Measurements from ENCODE around the gene SUPT4H1.
"Not testable (repeated sequence)": the region's sequence is repeated elsewhere in the genome, so short reads cannot be mapped to it uniquely, and the experiment has no call there.

The SUPT4H1 gene

GRCh38 chr17:58363457-58364185, 11.6 kb upstream of the SUPT4H1 start:
- DNase-seq (ENCODE audit: low spot score) = no peak

DNA sequence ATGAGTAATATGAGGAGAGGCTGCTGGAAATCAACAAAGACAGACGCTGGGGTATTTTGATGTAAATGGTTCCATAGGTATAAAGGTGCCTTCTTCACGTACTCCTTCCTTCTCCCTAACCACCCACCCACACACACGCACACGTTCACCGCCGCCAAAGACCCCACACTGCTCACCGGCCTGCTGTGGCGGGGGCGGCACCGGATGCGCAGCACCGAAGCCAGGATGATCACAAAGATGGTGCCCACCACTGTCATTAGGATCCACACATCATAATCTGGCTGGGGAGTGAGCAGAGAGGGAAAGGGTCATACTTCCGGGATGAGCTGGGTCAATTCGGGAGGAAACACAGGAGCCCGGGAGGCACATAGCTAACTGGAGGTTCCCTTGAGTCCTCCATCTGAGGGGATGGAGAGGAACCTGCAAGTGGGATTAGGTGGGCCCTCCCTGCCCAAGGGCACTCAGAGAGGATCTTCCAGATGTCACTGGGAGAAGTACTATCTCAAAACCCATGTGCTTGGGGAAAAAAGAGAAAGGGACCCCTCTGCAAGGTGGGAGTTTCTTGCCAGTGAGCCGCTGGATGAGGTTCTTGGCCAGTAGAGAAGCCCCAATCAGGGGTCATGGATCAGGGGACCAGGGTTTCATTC, 10.5 kb upstream of the SUPT4H1 start:
- no peak for DNase-seq (ENCODE audit: low spot score)

DNA sequence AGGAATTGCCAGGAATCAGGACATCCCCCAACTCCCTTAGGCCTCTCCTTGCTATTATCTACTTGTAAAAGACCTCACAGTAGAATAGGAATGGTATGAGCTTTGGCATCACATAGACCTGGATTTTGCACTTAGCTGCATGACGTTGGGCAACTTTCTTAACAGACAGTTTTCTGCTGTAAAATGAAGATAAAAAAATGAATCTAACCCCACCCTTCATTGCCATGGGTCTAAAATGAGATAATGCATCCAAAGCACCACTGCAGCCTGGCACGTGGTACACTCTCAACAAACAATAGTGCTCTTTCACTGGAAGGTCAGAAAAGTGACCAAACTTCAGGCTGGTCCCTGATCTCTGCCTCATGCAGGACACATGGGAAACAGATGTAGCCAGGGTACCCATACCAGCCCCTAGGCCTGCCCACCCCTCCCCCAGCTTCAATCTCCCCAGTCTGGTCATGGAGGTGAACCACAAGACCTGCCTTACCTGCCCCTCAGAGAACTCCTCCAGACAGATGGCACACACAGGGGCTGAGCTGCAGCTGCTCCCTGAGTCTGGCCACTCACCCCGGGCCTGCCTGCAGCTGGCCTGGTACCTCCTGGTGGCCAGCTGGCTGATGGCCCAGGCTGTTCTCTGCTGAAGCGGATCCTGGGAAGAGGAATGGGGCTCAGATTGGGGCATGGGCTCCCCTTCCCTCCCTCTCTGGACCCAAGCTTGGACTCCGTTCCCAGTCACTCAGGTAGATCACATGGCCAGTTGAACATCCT, 8.5 kb upstream of the SUPT4H1 start:
- no peak for DNase-seq (ENCODE audit: low spot score)

- DNase-seq (ENCODE audit: low spot score) = no peak
Observed at GRCh38 chr17:58358408-58359172, 6.6 kb upstream of the SUPT4H1 start.

GRCh38 chr17:58357312-58358297, 5.6 kb upstream of the SUPT4H1 start:
- no peak for DNase-seq (ENCODE audit: low spot score)

DNA sequence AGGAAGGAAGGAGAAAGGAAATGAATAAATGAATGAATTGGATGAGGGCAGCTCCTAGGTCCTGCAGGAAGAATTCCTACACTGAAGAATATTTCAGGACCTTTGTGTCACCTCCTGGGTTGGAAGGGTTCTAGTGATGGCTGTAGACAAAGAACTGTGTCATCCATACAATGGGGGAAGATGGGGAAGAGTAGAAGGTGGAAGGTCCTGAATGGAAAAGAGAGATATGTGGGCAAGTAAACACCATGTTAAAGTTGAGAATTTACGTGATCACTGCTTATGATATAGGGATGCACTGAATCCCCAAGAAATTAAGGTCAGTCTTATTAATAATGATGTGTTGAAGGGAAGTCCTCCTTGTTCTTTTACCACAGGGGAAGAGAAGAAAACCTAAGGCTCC, 4.2 kb upstream of the SUPT4H1 start:
- DNase-seq (ENCODE audit: low spot score) = no peak

GRCh38 chr17:58354541-58355216, 2.7 kb upstream of the SUPT4H1 start:
- DNase-seq (ENCODE audit: low spot score) = no peak

DNA sequence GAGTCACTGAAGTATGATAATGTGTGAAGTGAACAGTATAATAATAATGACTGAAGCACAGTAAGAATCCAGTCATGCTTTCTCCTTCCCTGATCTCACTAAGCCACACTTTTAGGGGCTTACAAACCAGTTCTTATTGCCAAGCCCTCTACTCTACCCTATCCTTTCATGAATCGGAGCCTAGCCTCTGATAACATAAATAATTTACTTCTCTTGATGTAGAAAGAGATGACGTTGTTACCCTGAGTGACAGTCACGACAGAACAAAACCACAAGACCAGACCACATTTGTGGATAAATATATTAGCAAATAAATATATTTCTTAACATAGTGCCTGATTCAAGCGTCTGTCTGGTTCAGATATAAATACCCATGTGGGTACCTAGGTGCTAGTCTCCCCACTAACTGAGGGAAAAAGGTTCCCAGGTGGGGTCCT, 1.4 kb upstream of the SUPT4H1 start:
- DNase-seq (ENCODE audit: low spot score) = no peak

- DNase-seq (ENCODE audit: low spot score) = no peak
Observed at GRCh38 chr17:58352596-58353388, 791 bp upstream of the SUPT4H1 start.

- DNase-seq (ENCODE audit: low spot score) = no peak
Observed at GRCh38 chr17:58351182-58351581, 819 bp downstream of the SUPT4H1 start.

- no peak for DNase-seq (ENCODE audit: low spot score)
Observed at GRCh38 chr17:58348038-58348437, 4.0 kb downstream of the SUPT4H1 start.

- no peak for DNase-seq (ENCODE audit: low spot score)
Observed at GRCh38 chr17:58345500-58345899, 6.5 kb downstream of the SUPT4H1 start.

- no peak for DNase-seq (ENCODE audit: low spot score)
Observed at GRCh38 chr17:58344791-58345157, 7.2 kb downstream of the SUPT4H1 start.

DNA sequence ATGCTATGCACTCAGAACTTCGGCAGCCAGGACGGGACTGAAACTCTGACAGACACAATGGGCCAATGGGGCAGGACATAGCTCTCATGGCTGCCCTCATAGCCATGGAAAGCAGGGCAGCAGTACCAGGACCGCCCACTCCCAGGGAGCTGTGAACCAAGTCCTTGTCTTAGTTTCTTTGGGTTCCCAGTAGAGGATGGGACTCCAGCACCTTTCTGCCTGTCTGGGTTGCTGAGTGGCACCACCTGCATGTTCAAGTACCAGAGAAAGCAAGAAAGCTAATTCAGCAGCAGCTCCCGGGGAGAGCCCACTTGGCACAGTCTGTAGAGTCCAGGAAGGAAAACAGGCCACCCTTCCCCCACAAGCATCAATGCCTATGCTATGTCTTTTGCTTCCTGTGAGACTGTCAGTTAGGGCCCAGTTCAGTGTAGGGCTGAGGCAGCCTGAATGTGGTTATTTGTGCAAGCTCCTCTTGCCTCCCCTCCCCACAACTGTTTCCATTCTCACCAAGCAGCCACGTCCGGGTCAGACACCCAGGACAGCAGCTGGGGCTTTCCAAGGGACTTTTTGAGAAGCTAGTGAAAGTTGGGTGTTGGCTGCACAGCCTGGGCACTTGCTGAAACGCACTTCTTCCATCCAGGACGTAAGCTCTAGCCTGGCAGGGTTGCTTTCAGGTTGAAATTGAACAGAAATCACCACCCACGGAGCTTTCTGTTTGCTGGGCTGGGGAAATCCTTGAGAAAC, 7.8 kb downstream of the SUPT4H1 start:
- no peak for DNase-seq (ENCODE audit: low spot score)

- DNase-seq (ENCODE audit: low spot score) = no peak
Observed at GRCh38 chr17:58343131-58343530, 8.9 kb downstream of the SUPT4H1 start.

GRCh38 chr17:58341861-58342475, 10.0 kb downstream of the SUPT4H1 start:
- DNase-seq (ENCODE audit: low spot score) = no peak

DNA sequence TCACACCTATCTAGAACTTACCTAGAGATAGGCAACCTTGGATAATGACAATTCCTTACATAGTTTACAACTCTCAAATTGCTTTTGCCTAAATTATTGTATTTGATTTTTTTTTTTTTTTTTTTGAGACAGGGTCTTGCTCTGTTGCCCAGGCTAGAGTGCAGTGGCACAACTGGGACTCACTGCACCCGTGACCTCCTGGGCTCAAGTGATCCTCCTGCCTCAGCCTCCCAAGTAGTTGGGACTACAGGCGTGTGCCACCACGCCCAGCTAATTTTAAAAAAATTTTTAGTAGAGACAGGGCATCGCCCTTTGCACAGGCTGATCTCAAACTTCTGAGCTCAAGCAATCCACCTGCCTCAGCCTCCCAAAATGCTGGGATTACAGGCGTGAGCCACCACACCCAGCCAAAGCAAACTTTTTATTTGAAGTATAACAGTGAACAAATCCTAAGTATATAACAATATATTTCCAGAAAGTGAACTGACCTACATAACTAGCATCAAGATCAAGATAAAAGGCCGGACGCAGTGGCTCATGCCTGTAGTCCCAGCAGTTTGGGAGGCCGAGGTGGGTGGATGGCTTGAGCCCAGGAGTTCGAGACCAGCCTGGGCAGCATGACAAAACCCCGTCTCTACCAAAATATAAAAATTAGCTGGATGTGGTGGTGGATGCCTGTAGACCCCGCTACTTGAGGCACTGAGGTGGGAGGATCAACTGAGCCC, 10.7 kb downstream of the SUPT4H1 start:
- DNase-seq (ENCODE audit: low spot score) = not testable (repeated sequence)

- DNase-seq (ENCODE audit: low spot score) = no peak
Observed at GRCh38 chr17:58340405-58340876, 11.6 kb downstream of the SUPT4H1 start.

All from putamen (tissue), 1 donor.